SW480 (cell line): ENCODE data around the gene GAK.
"Not testable (repeated sequence)": the region's sequence is repeated elsewhere in the genome, so short reads cannot be mapped to it uniquely, and the experiment has no call there.

Experiments
- DNase-seq: peaks from one replicate; pipeline ENCODE4 v3.0.0-alpha.2; 2016; ENCODE audit warnings: low spot score

The GAK gene

GRCh38 chr4:952881-953573, 20.9 kb upstream of the GAK start:
- DNase-seq, result no peak

- DNase-seq, result no peak
Observed at GRCh38 chr4:951594-952468, 19.7 kb upstream of the GAK start.

- no peak for DNase-seq
Observed at GRCh38 chr4:951186-951585, 19.1 kb upstream of the GAK start.

- no peak for DNase-seq
Observed at GRCh38 chr4:950136-951020, 18.3 kb upstream of the GAK start.

GRCh38 chr4:949656-950055, 17.5 kb upstream of the GAK start:
- no peak for DNase-seq

- no peak for DNase-seq
Observed at GRCh38 chr4:948936-949300, 16.8 kb upstream of the GAK start.

- no peak for DNase-seq
Observed at GRCh38 chr4:948101-948935, 16.2 kb upstream of the GAK start.

GRCh38 chr4:947491-947971, 15.4 kb upstream of the GAK start:
- DNase-seq, result no peak

GRCh38 chr4:946517-947471, 14.7 kb upstream of the GAK start:
- DNase-seq, result no peak

GRCh38 chr4:946103-946450, 14.0 kb upstream of the GAK start:
- DNase-seq, result no peak

- no peak for DNase-seq
Observed at GRCh38 chr4:945274-946102, 13.4 kb upstream of the GAK start.

GRCh38 chr4:939508-939907, 7.4 kb upstream of the GAK start:
- not testable (repeated sequence) for DNase-seq

GRCh38 chr4:932713-933070, 576 bp upstream of the GAK start:
- DNase-seq, result peak; percentile 2

GRCh38 chr4:931194-931959, 739 bp downstream of the GAK start:
- DNase-seq, result peak; percentile 12

- no peak for DNase-seq
Observed at GRCh38 chr4:930827-931193, 1.3 kb downstream of the GAK start.

- no peak for DNase-seq
Observed at GRCh38 chr4:930028-930551, 2.0 kb downstream of the GAK start.

GRCh38 chr4:929096-929765, 2.9 kb downstream of the GAK start:
- no peak for DNase-seq

GRCh38 chr4:927566-927965, 4.5 kb downstream of the GAK start:
- not testable (repeated sequence) for DNase-seq
